ENCODE results near the gene REPS2. TPM values are rescaled to one million over a fixed set of nuclear protein-coding genes. Genes with fewer than 3 reads are reported as not detected.
A peak's percentile ranks its signal among the peaks of the same experiment; 100 is the strongest.

The REPS2 gene
- total and polyA plus RNA-seq, 7 donors: 0.16 to 2.3 (median 0.84) TPM

GRCh38 chrX:17078031-17078720 is 131.7 kb downstream of the REPS2 start:
- ATAC-seq (peak; percentile 59 to 79 (median 73)), DNase-seq (no peak)
- 53 to 62% (median 60%) methylated on average over 3 of the region's 3 CpGs for WGBS, 3 donors
- Histone ChIP-seq H3K4me1 (no peaks in the 10 kb centered on the region), H3K36me3 (ENCODE audit: insufficient read depth in 1 of 2, low read depth in 1 of 2) (no peaks in the 10 kb centered on the region), H3K9me3 (no peaks in the 10 kb centered on the region), H3K4me3 (no peak overlapping the region), H3K27ac (no peak overlapping the region), H3K27me3 (ENCODE audit: insufficient read depth in 3 of 3, low read length in 2 of 3) (peaks cover 0 to 12% (median 0%) of the 10 kb centered on the region in 3 donors)
- intact Hi-C loops (cut with DNase I): no loop called here
- TF ChIP-seq CTCF (IDR thresholded peaks at IDR 0.05): no peak

GRCh38 chrX:17081511-17081910 is 135.1 kb downstream of the REPS2 start:
- no peaks in the 10 kb centered on the region for H3K36me3 ChIP-seq (ENCODE audit: insufficient read depth in 1 of 2, low read depth in 1 of 2)
- WGBS, 3 donors: 20 to 49% (median 26%) methylated on average over 3 of the region's 3 CpGs
- ATAC-seq (peak; percentile 50 to 64 (median 62)), DNase-seq (no peak)
- H3K4me1 ChIP-seq: no peaks in the 10 kb centered on the region
- intact Hi-C loops (cut with DNase I): no loop called here
- no peaks in the 10 kb centered on the region for H3K9me3 ChIP-seq
- TF ChIP-seq CTCF (IDR thresholded peaks at IDR 0.05): no peak
- H3K27ac ChIP-seq: no peak overlapping the region
- no peak overlapping the region for H3K4me3 ChIP-seq
- peaks cover 0 to 14% (median 0%) of the 10 kb centered on the region in 3 donors for H3K27me3 ChIP-seq (ENCODE audit: insufficient read depth in 3 of 3, low read length in 2 of 3)

GRCh38 chrX:17081968-17082367 is 135.5 kb downstream of the REPS2 start:
- ATAC-seq (no peak), DNase-seq (no peak)
- H3K4me3 ChIP-seq: no peak overlapping the region
- 53 to 80% (median 67%) methylated on average over 2 of the region's 2 CpGs for WGBS, 3 donors
- H3K27ac ChIP-seq: no peak overlapping the region
- H3K36me3 ChIP-seq (ENCODE audit: insufficient read depth in 1 of 2, low read depth in 1 of 2): no peaks in the 10 kb centered on the region
- intact Hi-C loops (cut with DNase I): no loop called here
- H3K4me1 ChIP-seq: no peaks in the 10 kb centered on the region
- H3K9me3 ChIP-seq: no peaks in the 10 kb centered on the region
- no peak for TF ChIP-seq CTCF (IDR thresholded peaks at IDR 0.05)
- peaks cover 0 to 14% (median 0%) of the 10 kb centered on the region in 3 donors for H3K27me3 ChIP-seq (ENCODE audit: insufficient read depth in 3 of 3, low read length in 2 of 3)

- intact Hi-C loops (cut with DNase I): no loop called here
- no peak for ATAC-seq
These were observed 136.4 kb downstream of the REPS2 start for GRCh38 chrX:17082831-17083230.

More at GRCh38 chrX:17082831-17083230, 136.4 kb downstream of the REPS2 start:
- Histone ChIP-seq H3K4me3 (no peak overlapping the region), H3K27ac (no peak overlapping the region), H3K36me3 (ENCODE audit: insufficient read depth in 1 of 2, low read depth in 1 of 2) (no peaks in the 10 kb centered on the region), H3K27me3 (ENCODE audit: insufficient read depth in 3 of 3, low read length in 2 of 3) (peaks cover 0 to 14% (median 0%) of the 10 kb centered on the region in 3 donors), H3K4me1 (no peaks in the 10 kb centered on the region), H3K9me3 (no peaks in the 10 kb centered on the region)
- no peak for DNase-seq
- 33 to 64% (median 43%) methylated on average over 4 to 7 of the region's 7 CpGs for WGBS, 3 donors
- no peak for TF ChIP-seq CTCF (IDR thresholded peaks at IDR 0.05)
